Aorta (tissue), 5 donors: ENCODE results near the gene KIDINS220. TPM values are rescaled to one million over a fixed set of nuclear protein-coding genes. Genes with fewer than 3 reads are reported as not detected.

ENCODE experiments used
- ATAC-seq: fragments of 200-7000 bp; cut with Tn5 transposase; one replicate; pipeline ENCODE4 v1.9.1; 2022; ENCODE audit warnings: moderate library complexity; ENCODE audit not compliant: low FRiP score
- DNase-seq, 2 donors: peaks; one replicate each; pipeline ENCODE4 v3.0.0-alpha.2; 2020
- H3K27ac ChIP-seq, 2 donors: one replicate each; pipeline ENCODE4 v1.5.1; 2013; ENCODE audit warnings: low read length in 2 of 2, mild to moderate bottlenecking in 2 of 2, moderate library complexity in 2 of 2, control low read depth in 1 of 2, inconsistent platforms in 1 of 2, low read depth in 1 of 2
- H3K27me3 ChIP-seq, 2 donors: one replicate each; pipeline ENCODE4 v1.6.1; 2013; ENCODE audit warnings: control low read depth in 1 of 2, low read length in 1 of 2, mild to moderate bottlenecking in 1 of 2, moderate library complexity in 1 of 2; ENCODE audit not compliant: insufficient read depth in 2 of 2, control insufficient read depth in 1 of 2
- H3K36me3 ChIP-seq, 2 donors: one replicate each; pipeline ENCODE4 v1.6.1; 2013; ENCODE audit warnings: control low read depth in 1 of 2, low read length in 1 of 2, mild to moderate bottlenecking in 1 of 2; ENCODE audit not compliant: insufficient read depth in 2 of 2, control insufficient read depth in 1 of 2
- H3K4me1 ChIP-seq, 2 donors: one replicate each; pipeline ENCODE4 v1.6.1; 2013; ENCODE audit warnings: low read length in 2 of 2, control low read depth in 1 of 2, mild to moderate bottlenecking in 1 of 2, moderate library complexity in 1 of 2; ENCODE audit not compliant: insufficient read depth in 2 of 2, control insufficient read depth in 1 of 2
- H3K4me3 ChIP-seq, 2 donors: one replicate each; pipeline ENCODE4 v1.5.1; 2013; ENCODE audit warnings: low read length in 2 of 2, control low read depth in 1 of 2, mild to moderate bottlenecking in 1 of 2
- H3K9me3 ChIP-seq: one replicate; pipeline ENCODE4 v1.6.1; 2013; ENCODE audit warnings: mild to moderate bottlenecking, low read length; ENCODE audit not compliant: control insufficient read depth
- WGBS, 2 donors: extraction: QIAGEN DNeasy Blood & Tissue Kit; methylation state at CpG; one replicate each; pipeline ENCODE4 v1.1.7; 2013; 5-methylcytosine and 5-hydroxymethylcytosine counted together
- intact Hi-C, 2 donors: fragments of 100-400 bp; cut with DNase I; formaldehyde crosslinking; loops; one replicate each; pipeline versions ENCODE4 v1.14.2 to v1.15.0; 2022
- polyA plus RNA-seq, 2 donors: library from polyadenylated mRNA; stranded (reverse); fragments of 200-250 nt; gene quantifications; one replicate each; pipeline ENCODE4 v1.2.3, GENCODE V29; 2013
- total RNA-seq, 2 donors: library from RNA; stranded (reverse); fragmentation: NEBNext Ultra II Directional; extraction: Animal tissue kit (Norgen Biotek cat#: 25700); gene quantifications; one replicate each; pipeline ENCODE4 v1.2.1, GENCODE V29; 2021
- donor health status: healthy with polysubstance abuse.
- donor health status: Bipolar disorder and iron deficiency.
- donor health status: DM: no; HTN: no; CAD: no.
- donor health status: DM: no; HTN: no; CAD: no.
- donor health status: DM: yes; HTN: yes; CAD: no.

KIDINS220 gene
- total and polyA plus RNA-seq, 4 donors, result 6.9 to 81.6 (median 49.3) TPM

DNA sequence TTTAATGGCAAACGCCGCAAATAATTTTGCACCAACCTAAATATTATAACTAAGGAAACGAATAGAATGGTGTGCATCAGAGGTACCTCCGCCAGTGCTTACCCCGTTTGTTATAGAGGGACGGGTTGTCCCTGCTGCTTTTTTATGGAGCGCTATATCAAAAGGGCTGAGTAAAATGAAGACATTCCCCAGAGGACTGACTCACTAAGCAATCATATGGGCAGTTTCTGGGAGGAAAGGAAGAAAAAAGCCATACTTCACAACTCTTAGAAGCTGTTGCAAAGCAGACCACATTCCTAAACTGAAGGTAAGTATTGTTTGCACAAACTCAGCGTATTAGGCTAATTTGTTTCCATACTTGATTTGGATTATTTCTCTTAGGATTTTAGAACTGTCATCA lies 142.7 kb downstream of the KIDINS220 start:
- ATAC-seq, result no peak
- no peaks in the 10 kb centered on the region for H3K9me3 ChIP-seq
- H3K27ac ChIP-seq, result no peak overlapping the region
- no peak overlapping the region for H3K4me3 ChIP-seq
- DNase-seq, result no peak
- intact Hi-C loops, result loop anchor here in 1 of 2 donors (10.0 kb wide), 1 partner anchor 1490 kb away; no protein-coding TSS in a partner anchor
- no peaks in the 10 kb centered on the region for H3K27me3 ChIP-seq
- no peaks in the 10 kb centered on the region for H3K36me3 ChIP-seq
- peaks cover 0 to 2% of the 10 kb centered on the region in 2 donors for H3K4me1 ChIP-seq
- WGBS, 2 donors, result 88 to 92% methylated on average over 8 of the region's 8 CpGs

DNA sequence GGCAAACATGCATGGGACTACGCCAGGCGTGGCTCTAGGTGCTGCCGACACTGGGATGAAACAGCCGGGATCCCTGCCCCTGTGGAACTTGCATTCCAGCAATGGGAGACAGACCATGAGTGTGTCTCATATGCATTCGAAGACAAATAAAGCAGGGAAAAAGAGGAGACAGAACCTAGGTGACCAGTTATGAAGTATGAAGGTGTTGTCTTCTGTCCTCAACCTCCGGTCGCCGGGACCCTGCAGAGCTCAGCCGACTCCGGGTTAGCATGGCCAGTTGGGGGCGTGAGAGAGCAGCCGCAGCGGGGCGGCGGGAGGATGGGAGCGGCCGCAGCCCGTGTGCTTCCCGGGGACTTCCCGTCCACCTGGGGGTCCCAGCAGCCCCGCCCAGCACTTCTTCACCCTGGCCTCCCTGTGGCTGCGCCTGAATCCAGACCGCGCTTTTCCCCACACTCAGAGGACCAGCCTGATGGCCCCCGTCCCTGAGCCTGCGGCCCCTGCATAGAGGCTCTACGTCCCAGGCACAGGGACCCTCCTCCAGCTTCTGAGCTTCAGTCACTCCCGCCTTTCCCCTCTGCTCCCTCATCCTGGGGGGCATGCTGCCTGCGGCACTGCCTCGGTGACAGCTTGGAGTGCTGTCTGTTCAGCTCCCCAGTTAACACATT lies 144.1 kb downstream of the KIDINS220 start:
- Histone ChIP-seq H3K4me1 (peaks cover 0 to 2% of the 10 kb centered on the region in 2 donors), H3K36me3 (no peaks in the 10 kb centered on the region), H3K4me3 (no peak overlapping the region), H3K27me3 (no peaks in the 10 kb centered on the region), H3K9me3 (no peaks in the 10 kb centered on the region), H3K27ac (no peak overlapping the region)
- DNase-seq (peak; percentile 62 to 84), ATAC-seq (peak; percentile 83)
- intact Hi-C loops, result loop anchor here in 1 of 2 donors (10.0 kb wide), 1 partner anchor 1488 kb away; no protein-coding TSS in a partner anchor
- WGBS, 2 donors, result 26 to 41% methylated on average over 20 to 30 of the region's 30 CpGs

DNA sequence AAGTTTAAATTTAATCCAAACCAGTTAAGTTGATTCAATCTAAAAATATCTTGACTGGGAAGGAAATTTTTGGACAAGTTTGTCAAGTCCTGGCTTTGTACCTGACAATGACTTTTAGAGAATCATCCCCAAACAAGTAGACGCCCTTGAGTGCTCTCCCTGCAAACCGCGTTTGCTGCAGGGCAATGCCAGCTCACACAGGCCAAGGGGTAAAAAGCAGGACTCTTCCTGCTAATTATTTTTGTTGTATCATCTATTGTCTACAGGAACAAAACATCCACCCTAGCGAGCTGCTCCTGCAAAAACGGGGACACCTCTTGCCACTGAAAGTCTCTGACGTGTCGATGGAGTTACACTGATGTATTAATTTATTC lies 144.6 kb downstream of the KIDINS220 start:
- DNase-seq (no peak), ATAC-seq (no peak)
- no peak overlapping the region for H3K4me3 ChIP-seq
- WGBS, 2 donors, result 51 to 58% methylated on average over 7 of the region's 7 CpGs
- H3K27ac ChIP-seq, result no peak overlapping the region
- H3K4me1 ChIP-seq, result peaks cover 0 to 2% of the 10 kb centered on the region in 2 donors
- intact Hi-C loops, result loop anchor here in 1 of 2 donors (10.0 kb wide), 1 partner anchor 1488 kb away; no protein-coding TSS in a partner anchor
- H3K27me3 ChIP-seq, result no peaks in the 10 kb centered on the region
- no peaks in the 10 kb centered on the region for H3K36me3 ChIP-seq
- H3K9me3 ChIP-seq, result no peaks in the 10 kb centered on the region

DNA sequence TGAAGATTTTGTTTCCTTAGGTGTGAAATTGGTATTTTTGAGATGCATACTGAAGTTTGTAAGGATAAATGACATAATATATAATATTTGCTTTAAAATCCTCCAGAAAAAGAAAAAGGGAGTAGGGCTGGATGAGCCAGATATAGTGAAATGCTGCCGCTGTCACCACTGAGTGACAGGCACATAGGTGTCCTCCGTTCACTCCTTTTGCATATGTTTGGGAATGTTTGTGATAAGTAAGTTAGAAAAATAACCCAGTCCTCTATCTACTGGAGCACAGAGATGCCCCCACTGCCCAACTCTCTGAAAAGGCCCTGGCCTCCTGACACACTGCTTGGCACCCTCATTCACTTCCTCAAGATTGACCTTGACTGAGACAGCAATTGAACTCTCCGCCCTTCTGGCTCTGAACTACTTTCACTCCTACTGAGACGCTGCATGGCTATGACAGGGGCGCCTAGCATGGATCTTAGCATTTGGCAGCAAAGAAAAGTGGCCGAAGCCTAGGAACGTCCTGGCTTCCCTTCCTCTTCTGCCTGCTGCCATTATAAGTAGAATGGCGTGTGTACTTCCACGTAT lies 145.5 kb downstream of the KIDINS220 start:
- ATAC-seq (no peak), DNase-seq (no peak)
- intact Hi-C loops, result loop anchor here in 1 of 2 donors (10.0 kb wide), 1 partner anchor 1487 kb away; no protein-coding TSS in a partner anchor
- Histone ChIP-seq H3K36me3 (no peaks in the 10 kb centered on the region), H3K4me1 (peaks cover 0 to 2% of the 10 kb centered on the region in 2 donors), H3K4me3 (no peak overlapping the region), H3K27ac (no peak overlapping the region), H3K27me3 (no peaks in the 10 kb centered on the region), H3K9me3 (no peaks in the 10 kb centered on the region)
- 90 to 93% methylated on average over 9 of the region's 9 CpGs for WGBS, 2 donors

DNA sequence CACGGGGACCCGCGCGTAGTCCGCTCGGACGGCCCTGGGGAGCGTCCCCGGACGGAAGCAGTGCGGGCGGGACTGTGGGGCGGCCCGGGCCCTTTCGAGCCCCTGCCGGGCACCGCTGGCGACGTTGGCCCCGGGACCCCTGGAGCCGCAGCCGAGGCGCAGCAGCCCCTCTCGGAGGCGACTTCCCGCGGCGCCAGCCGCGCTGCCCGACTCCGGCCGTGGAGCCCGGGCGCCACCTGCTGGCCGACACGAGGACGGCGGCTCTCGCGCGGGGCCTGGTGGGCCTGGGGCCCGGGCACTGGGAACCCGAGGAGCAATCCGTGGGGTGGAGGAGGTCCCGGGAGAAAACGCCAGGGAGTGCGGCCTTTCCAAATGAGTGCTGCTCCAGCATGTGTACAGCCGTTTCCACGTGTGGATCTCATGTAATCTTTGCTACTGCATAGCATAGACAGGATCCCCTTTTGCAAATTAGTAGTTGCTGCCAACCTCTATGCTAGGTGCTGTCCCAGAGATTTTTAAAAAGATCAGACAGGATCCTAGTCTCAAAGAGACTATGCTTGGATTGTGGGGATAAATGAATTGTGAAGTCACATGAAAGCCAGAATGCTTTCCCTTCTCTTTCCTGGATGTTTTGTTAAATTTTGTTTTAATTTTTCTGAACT lies 151.6 kb downstream of the KIDINS220 start:
- no peaks in the 10 kb centered on the region for H3K4me1 ChIP-seq
- H3K4me3 ChIP-seq, result peak overlapping the region; percentile 56 to 85
- intact Hi-C loops, result loop anchor here (2.0 to 10.0 kb wide), 8 partner anchors 76 to 1591 kb away; no protein-coding TSS in a partner anchor
- H3K27ac ChIP-seq, result peak overlapping the region in 1 of 2 donors; percentile 0
- peak; percentile 79 to 93 for DNase-seq
- peaks cover 0 to 2% of the 10 kb centered on the region in 2 donors for H3K27me3 ChIP-seq
- WGBS, 2 donors, result 0% methylated on average over 49 to 50 of the region's 50 CpGs
- H3K36me3 ChIP-seq, result no peaks in the 10 kb centered on the region
- H3K9me3 ChIP-seq, result no peaks in the 10 kb centered on the region
- ATAC-seq, result peak; percentile 69

GRCh38 chr2:8684878-8685696 lies 152.3 kb downstream of the KIDINS220 start:
- H3K4me3 ChIP-seq, result peak overlapping the region; percentile 56 to 85
- peaks cover 0 to 2% of the 10 kb centered on the region in 2 donors for H3K27me3 ChIP-seq
- peak; percentile 2 for ATAC-seq
- H3K27ac ChIP-seq, result peak overlapping the region; percentile 0 to 2
- intact Hi-C loops, result loop anchor here (2.0 to 10.0 kb wide), 10 partner anchors 77 to 1590 kb away; no protein-coding TSS in a partner anchor
- H3K36me3 ChIP-seq, result no peaks in the 10 kb centered on the region
- WGBS, 2 donors, result 0 to 1% methylated on average over 66 to 87 of the region's 87 CpGs
- DNase-seq, result peak; percentile 83 to 91
- H3K4me1 ChIP-seq, result no peaks in the 10 kb centered on the region
- no peaks in the 10 kb centered on the region for H3K9me3 ChIP-seq

DNA sequence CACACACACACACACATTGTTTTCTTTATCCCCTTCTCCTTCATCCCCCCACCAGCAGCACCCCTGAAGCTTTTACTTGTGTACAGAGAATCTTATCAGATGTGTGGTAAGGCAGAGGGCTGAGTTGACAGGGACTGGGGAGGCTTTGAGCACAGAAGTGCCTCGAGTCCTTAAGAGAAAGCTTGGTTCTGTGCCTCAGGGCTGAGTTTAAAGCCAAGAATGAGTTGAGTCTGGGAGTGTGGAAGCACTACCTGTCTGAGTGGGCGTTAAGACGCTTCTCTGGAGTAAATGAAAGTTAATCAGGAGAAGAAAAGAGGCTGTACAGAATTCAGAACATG lies 152.9 kb downstream of the KIDINS220 start:
- Histone ChIP-seq H3K36me3 (no peaks in the 10 kb centered on the region), H3K4me3 (peak overlapping the region; percentile 56 to 85), H3K27ac (peak overlapping the region; percentile 2 to 52), H3K9me3 (no peaks in the 10 kb centered on the region), H3K27me3 (peaks cover 0 to 2% of the 10 kb centered on the region in 2 donors), H3K4me1 (no peaks in the 10 kb centered on the region)
- 1 to 2% methylated on average over 3 of the region's 3 CpGs for WGBS, 2 donors
- intact Hi-C loops, result loop anchor here (2.0 to 10.0 kb wide), 7 partner anchors 430 to 1590 kb away; no protein-coding TSS in a partner anchor
- DNase-seq (no peak), ATAC-seq (no peak)
